GM12891 (cell line): ENCODE measurements around the gene PTPRN2.

ENCODE experiments used
- POLR2A ChIP-seq: IDR thresholded peaks from 2 replicates; pipeline ENCODE4 v1.6.1; 2011; ENCODE audit warnings: low read depth, low read length, control low read depth
- POLR2AphosphoS5 ChIP-seq: IDR thresholded peaks from 2 replicates; pipeline ENCODE4 v1.6.1; 2011; ENCODE audit warnings: low read depth, low read length, control low read depth

- TF ChIP-seq POLR2A (no peak), POLR2AphosphoS5 (no peak)
These were observed 916.9 kb downstream of the PTPRN2 start for GRCh38 chr7:157670490-157671357.
